Liver (tissue), 9 donors: Measurements from ENCODE around the gene SNTN. TPM values are rescaled to one million over a fixed set of nuclear protein-coding genes. Genes with fewer than 3 reads are reported as not detected.

Experiments
- DNase-seq: peaks from one replicate; pipeline ENCODE4 v3.0.0-alpha.2; 2017; ENCODE audit warnings: low spot score
- H3K27ac ChIP-seq, 2 donors: one replicate each; pipeline ENCODE4 v1.7.0; 2013; ENCODE audit warnings: inconsistent platforms in 2 of 2, low read length in 2 of 2, control low read depth in 1 of 2, low read depth in 1 of 2, mild to moderate bottlenecking in 1 of 2
- H3K27me3 ChIP-seq, 4 donors: one replicate each; pipeline versions ENCODE4 v1.6.1 to v1.7.0; 2013; ENCODE audit warnings: low read length in 3 of 4, inconsistent platforms in 1 of 4, mild to moderate bottlenecking in 1 of 4, moderate library complexity in 1 of 4; ENCODE audit not compliant: control insufficient read depth in 4 of 4, insufficient read depth in 4 of 4
- H3K36me3 ChIP-seq, 4 donors: one replicate each; pipeline versions ENCODE4 v1.6.1 to v1.7.0; 2013; ENCODE audit warnings: low read length in 3 of 4, mild to moderate bottlenecking in 3 of 4, low read depth in 1 of 4, moderate library complexity in 1 of 4; ENCODE audit not compliant: control insufficient read depth in 4 of 4, insufficient read depth in 3 of 4
- H3K4me1 ChIP-seq, 4 donors: one replicate each; pipeline versions ENCODE4 v1.6.1 to v1.7.0; 2013; ENCODE audit warnings: low read length in 3 of 4, mild to moderate bottlenecking in 3 of 4, moderate library complexity in 1 of 4; ENCODE audit not compliant: control insufficient read depth in 4 of 4, insufficient read depth in 4 of 4
- H3K4me3 ChIP-seq, 3 donors: one replicate each; pipeline versions ENCODE4 v1.6.1 to v1.7.0; 2013; ENCODE audit warnings: low read length in 3 of 3, control low read depth in 1 of 3, low read depth in 1 of 3, mild to moderate bottlenecking in 1 of 3
- H3K9ac ChIP-seq, 2 donors: one replicate each; pipeline ENCODE4 v1.7.0; 2013; ENCODE audit warnings: low read length in 2 of 2, mild to moderate bottlenecking in 2 of 2, moderate library complexity in 2 of 2, control low read depth in 1 of 2, low read depth in 1 of 2
- H3K9me3 ChIP-seq, 4 donors: one replicate each; pipeline versions ENCODE4 v1.6.1 to v1.7.0; 2013; ENCODE audit warnings: low read length in 3 of 4; ENCODE audit not compliant: control insufficient read depth in 4 of 4
- EGR1 ChIP-seq, 2 donors: IDR thresholded peaks; 2 replicates each; pipeline ENCODE4 v1.6.1; 2016 to 2018; ENCODE audit warnings: antibody characterized with exemption in 2 of 2, low read depth in 2 of 2
- FOXA2 ChIP-seq: IDR thresholded peaks from 2 replicates; pipeline ENCODE4 v1.6.1; 2016; ENCODE audit warnings: antibody characterized with exemption
- GABPA ChIP-seq, 2 donors: IDR thresholded peaks in 1 of 2; conservative IDR thresholded peaks in 1 of 2; 2 replicates each; pipeline ENCODE4 v1.6.1; 2016; ENCODE audit warnings: antibody characterized with exemption in 2 of 2, mild to moderate bottlenecking in 1 of 2, moderate library complexity in 1 of 2
- HNF4G ChIP-seq: IDR thresholded peaks from 2 replicates; pipeline ENCODE4 v1.6.1; 2016; ENCODE audit warnings: antibody characterized with exemption
- JUND ChIP-seq, 2 donors: IDR thresholded peaks; 2 replicates each; pipeline ENCODE4 v1.6.1; 2016; ENCODE audit warnings: antibody characterized with exemption in 2 of 2
- NR2F2 ChIP-seq: IDR thresholded peaks from 2 replicates; pipeline ENCODE4 v1.6.1; 2016; ENCODE audit warnings: antibody characterized with exemption
- RAD21 ChIP-seq, 2 donors: IDR thresholded peaks; 2 replicates each; pipeline ENCODE4 v1.6.1; 2016; ENCODE audit warnings: antibody characterized with exemption in 2 of 2, mild to moderate bottlenecking in 2 of 2
- RXRA ChIP-seq, 2 donors: IDR thresholded peaks; 2 replicates each; pipeline ENCODE4 v1.6.1; 2017 to 2018; ENCODE audit warnings: antibody characterized with exemption in 2 of 2, mild to moderate bottlenecking in 1 of 2
- TAF1 ChIP-seq: conservative IDR thresholded peaks from 2 replicates; pipeline ENCODE4 v1.6.1; 2016; ENCODE audit warnings: antibody characterized with exemption, mild to moderate bottlenecking
- YY1 ChIP-seq: IDR thresholded peaks from 2 replicates; pipeline ENCODE4 v1.6.1; 2016; ENCODE audit warnings: antibody characterized with exemption, mild to moderate bottlenecking
- WGBS: extraction: QIAGEN DNeasy Blood & Tissue Kit; methylation state at CpG from one replicate; pipeline ENCODE4 v1.1.7; 2013; 5-methylcytosine and 5-hydroxymethylcytosine counted together
- polyA plus RNA-seq, 2 donors: library from polyadenylated mRNA; stranded (reverse) in 1 of 2; unstranded in 1 of 2; fragments of 200-250 nt in 1 of 2; fragments of >200 nt in 1 of 2; fragmentation: Nextera tagmentation in 1 of 2; extraction: Ambion mirVana in 1 of 2; gene quantifications; one replicate each; pipeline versions ENCODE4 v1.2.1 to v1.2.3, GENCODE V29; 2013 to 2015
- total RNA-seq, 2 donors: library from RNA; depleted of rRNA; stranded (reverse); fragments of >200 nt; gene quantifications; one replicate each; pipeline ENCODE4 v1.2.3, GENCODE V29; 2014
- TF ChIP-seq, protein P1 (sequence below): IDR thresholded peaks from 2 replicates; pipeline ENCODE4 v1.6.1; 2016; ENCODE audit warnings: antibody characterized with exemption
- TF ChIP-seq, protein P2 (sequence below): IDR thresholded peaks from 2 replicates; pipeline ENCODE4 v1.6.1; 2016; ENCODE audit warnings: antibody characterized with exemption, mild to moderate bottlenecking
- TF ChIP-seq, protein P3 (sequence below): IDR thresholded peaks from 2 replicates; pipeline ENCODE4 v1.6.1; 2016; ENCODE audit warnings: antibody characterized with exemption
- TF ChIP-seq, protein P4 (sequence below): IDR thresholded peaks from 2 replicates; pipeline ENCODE4 v1.6.1; 2016; ENCODE audit warnings: antibody characterized with exemption
- donor health status: healthy.
- donor health status: healthy.
- donor health status: healthy.
- donor health status: healthy.
- donor health status: healthy.

SNTN gene
- total and polyA plus RNA-seq, 4 donors = not detected

DNA sequence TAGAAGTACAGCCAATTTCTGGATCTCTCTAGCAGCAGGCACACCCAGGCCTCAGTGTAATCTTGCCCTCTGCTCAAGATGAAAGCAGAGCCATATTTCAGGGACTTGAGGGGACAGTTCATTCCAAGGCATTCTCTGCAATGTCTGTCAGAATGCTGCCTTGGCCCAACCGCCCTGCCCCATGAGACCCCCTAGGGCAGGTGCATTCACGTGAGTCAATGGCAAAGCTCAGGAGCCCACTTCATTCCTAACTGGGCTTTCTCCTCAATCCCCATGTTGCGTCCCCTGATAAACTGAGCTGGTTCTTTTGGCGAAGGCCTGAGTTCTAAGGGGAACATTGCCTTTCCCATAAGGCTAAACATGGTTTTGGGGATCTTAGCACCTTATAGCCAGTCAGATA, 9.5 kb downstream of the SNTN start:
- H3K9me3 ChIP-seq = no peaks in the 10 kb centered on the region
- H3K27me3 ChIP-seq = peaks cover 0 to 5% (median 1%) of the 10 kb centered on the region in 4 donors
- no peak overlapping the region for H3K9ac ChIP-seq
- H3K36me3 ChIP-seq = no peaks in the 10 kb centered on the region
- no peak for DNase-seq
- TF ChIP-seq RXRA (IDR thresholded peaks at IDR 0.05) (no peak), JUND (IDR thresholded peaks at IDR 0.05) (no peak), TAF1 (no peak), FOXA2 (no peak), NR2F2 (no peak), HNF4G (no peak), EGR1 (IDR thresholded peaks at IDR 0.05; ENCODE audit: low read depth in 2 of 2) (no peak), YY1 (no peak)
- TF ChIP-seq, protein P1, sequence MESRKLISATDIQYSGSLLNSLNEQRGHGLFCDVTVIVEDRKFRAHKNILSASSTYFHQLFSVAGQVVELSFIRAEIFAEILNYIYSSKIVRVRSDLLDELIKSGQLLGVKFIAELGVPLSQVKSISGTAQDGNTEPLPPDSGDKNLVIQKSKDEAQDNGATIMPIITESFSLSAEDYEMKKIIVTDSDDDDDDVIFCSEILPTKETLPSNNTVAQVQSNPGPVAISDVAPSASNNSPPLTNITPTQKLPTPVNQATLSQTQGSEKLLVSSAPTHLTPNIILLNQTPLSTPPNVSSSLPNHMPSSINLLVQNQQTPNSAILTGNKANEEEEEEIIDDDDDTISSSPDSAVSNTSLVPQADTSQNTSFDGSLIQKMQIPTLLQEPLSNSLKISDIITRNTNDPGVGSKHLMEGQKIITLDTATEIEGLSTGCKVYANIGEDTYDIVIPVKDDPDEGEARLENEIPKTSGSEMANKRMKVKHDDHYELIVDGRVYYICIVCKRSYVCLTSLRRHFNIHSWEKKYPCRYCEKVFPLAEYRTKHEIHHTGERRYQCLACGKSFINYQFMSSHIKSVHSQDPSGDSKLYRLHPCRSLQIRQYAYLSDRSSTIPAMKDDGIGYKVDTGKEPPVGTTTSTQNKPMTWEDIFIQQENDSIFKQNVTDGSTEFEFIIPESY = no peak
- TF ChIP-seq, protein P2, sequence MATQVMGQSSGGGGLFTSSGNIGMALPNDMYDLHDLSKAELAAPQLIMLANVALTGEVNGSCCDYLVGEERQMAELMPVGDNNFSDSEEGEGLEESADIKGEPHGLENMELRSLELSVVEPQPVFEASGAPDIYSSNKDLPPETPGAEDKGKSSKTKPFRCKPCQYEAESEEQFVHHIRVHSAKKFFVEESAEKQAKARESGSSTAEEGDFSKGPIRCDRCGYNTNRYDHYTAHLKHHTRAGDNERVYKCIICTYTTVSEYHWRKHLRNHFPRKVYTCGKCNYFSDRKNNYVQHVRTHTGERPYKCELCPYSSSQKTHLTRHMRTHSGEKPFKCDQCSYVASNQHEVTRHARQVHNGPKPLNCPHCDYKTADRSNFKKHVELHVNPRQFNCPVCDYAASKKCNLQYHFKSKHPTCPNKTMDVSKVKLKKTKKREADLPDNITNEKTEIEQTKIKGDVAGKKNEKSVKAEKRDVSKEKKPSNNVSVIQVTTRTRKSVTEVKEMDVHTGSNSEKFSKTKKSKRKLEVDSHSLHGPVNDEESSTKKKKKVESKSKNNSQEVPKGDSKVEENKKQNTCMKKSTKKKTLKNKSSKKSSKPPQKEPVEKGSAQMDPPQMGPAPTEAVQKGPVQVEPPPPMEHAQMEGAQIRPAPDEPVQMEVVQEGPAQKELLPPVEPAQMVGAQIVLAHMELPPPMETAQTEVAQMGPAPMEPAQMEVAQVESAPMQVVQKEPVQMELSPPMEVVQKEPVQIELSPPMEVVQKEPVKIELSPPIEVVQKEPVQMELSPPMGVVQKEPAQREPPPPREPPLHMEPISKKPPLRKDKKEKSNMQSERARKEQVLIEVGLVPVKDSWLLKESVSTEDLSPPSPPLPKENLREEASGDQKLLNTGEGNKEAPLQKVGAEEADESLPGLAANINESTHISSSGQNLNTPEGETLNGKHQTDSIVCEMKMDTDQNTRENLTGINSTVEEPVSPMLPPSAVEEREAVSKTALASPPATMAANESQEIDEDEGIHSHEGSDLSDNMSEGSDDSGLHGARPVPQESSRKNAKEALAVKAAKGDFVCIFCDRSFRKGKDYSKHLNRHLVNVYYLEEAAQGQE = no peak
- TF ChIP-seq, protein P3, sequence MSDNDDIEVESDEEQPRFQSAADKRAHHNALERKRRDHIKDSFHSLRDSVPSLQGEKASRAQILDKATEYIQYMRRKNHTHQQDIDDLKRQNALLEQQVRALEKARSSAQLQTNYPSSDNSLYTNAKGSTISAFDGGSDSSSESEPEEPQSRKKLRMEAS = no peak
- TF ChIP-seq, protein P4, sequence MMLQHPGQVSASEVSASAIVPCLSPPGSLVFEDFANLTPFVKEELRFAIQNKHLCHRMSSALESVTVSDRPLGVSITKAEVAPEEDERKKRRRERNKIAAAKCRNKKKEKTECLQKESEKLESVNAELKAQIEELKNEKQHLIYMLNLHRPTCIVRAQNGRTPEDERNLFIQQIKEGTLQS = no peak
- 83% methylated on average over 4 of the region's 4 CpGs for whole genome bisulfite sequencing
- H3K4me3 ChIP-seq = no peak overlapping the region
- no peak overlapping the region for H3K27ac ChIP-seq
- no peaks in the 10 kb centered on the region for H3K4me1 ChIP-seq

DNA sequence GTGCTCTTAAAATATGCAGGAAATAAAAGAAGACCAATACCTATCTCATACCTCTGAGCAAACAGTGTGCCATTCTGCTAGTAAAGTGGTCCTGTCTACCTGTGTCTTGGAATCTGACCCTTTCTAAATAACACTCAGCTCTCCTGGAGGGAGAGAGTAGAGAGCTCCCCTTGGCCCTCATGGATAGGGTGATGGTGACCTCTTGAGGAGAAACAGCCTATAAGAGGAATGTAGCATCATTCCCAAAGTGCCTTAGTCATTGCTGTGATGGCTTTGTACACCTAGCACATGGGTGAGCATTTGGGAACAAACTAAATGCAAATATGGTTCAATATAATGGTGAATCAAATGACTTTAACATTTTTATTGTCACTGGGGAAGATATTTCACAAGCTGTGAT, 10.0 kb downstream of the SNTN start:
- H3K27me3 ChIP-seq = peaks cover 0 to 5% (median 1%) of the 10 kb centered on the region in 4 donors
- H3K27ac ChIP-seq = no peak overlapping the region
- TF ChIP-seq RAD21 (IDR thresholded peaks at IDR 0.05) (peak in 1 of 2 donors; percentile 18), FOXA2 (no peak)
- H3K4me3 ChIP-seq = no peak overlapping the region
- DNase-seq = no peak
- H3K9ac ChIP-seq = no peak overlapping the region
- no peaks in the 10 kb centered on the region for H3K36me3 ChIP-seq
- no peaks in the 10 kb centered on the region for H3K9me3 ChIP-seq
- H3K4me1 ChIP-seq = no peaks in the 10 kb centered on the region

DNA sequence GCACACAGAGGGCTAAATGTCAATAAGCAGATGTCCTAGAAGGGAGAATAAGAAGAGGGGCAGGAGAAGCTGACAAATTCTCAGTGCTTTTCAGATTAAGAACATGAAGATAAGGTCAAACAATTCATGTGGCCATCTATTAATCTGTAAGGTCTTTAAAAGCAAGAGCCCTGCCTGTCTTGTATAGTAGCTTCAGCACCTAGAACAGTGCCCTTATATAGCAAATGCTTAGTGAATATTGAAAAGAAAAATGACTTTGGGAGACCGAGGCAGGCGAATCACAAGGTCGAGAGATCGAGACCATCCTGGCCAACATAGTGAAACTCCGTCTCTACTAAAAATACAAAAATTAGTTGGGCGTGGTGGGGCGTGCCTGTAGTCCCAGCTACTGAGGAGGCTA, 18.1 kb downstream of the SNTN start:
- Histone ChIP-seq H3K9me3 (no peaks in the 10 kb centered on the region), H3K4me1 (no peaks in the 10 kb centered on the region), H3K9ac (no peak overlapping the region), H3K36me3 (no peaks in the 10 kb centered on the region), H3K4me3 (no peak overlapping the region), H3K27ac (no peak overlapping the region), H3K27me3 (peaks cover 0 to 6% (median 0%) of the 10 kb centered on the region in 4 donors)
- no peak for DNase-seq
- no peak for TF ChIP-seq HNF4G
- TF ChIP-seq FOXA2 = no peak
- TF ChIP-seq RAD21 (IDR thresholded peaks at IDR 0.05) = no peak
- no peak for TF ChIP-seq GABPA (IDR thresholded peaks at IDR 0.05 in 1 of 2, conservative IDR thresholded peaks at IDR 0.05 in 1 of 2)
- WGBS = 91% methylated on average over 7 of the region's 7 CpGs
